Breast epithelium (tissue), 4 donors: ENCODE data around the gene TREML4. TPM values are rescaled to one million over a fixed set of nuclear protein-coding genes. Genes with fewer than 3 reads are reported as not detected.

Experiments used
- DNase-seq, 2 donors: peaks; one replicate each; pipeline ENCODE4 v3.0.0-alpha.2; 2019; ENCODE audit warnings: low spot score in 2 of 2
- H3K27ac ChIP-seq, 2 donors: fragments of 200-600 bp; sonication (generic) in 1 of 2; one replicate each; pipeline ENCODE4 v1.5.1; 2016 to 2019; ENCODE audit warnings: mild to moderate bottlenecking in 1 of 2
- H3K27me3 ChIP-seq, 2 donors: fragments of 200-600 bp; sonication (generic) in 1 of 2; one replicate each; pipeline versions ENCODE4 v1.5.1 to v1.6.0; 2017 to 2019; ENCODE audit warnings: control low read depth in 1 of 2, mild to moderate bottlenecking in 1 of 2
- H3K36me3 ChIP-seq: fragments of 200-600 bp; one replicate; pipeline ENCODE4 v1.5.1; 2019
- H3K4me1 ChIP-seq, 2 donors: fragments of 200-600 bp; sonication (generic); one replicate each; pipeline ENCODE4 v1.5.1; 2016 to 2019; ENCODE audit warnings: control low read depth in 1 of 2
- H3K4me3 ChIP-seq, 3 donors: fragments of 200-600 bp; sonication (generic); 1 replicate in 2 of 3; 2 replicates in 1 of 3; pipeline ENCODE4 v1.5.1; 2016 to 2019; ENCODE audit warnings: mild to moderate bottlenecking in 3 of 3, moderate library complexity in 2 of 3
- H3K9me3 ChIP-seq, 2 donors: fragments of 200-600 bp; sonication (generic) in 1 of 2; one replicate each; pipeline ENCODE4 v1.5.1; 2016 to 2019; ENCODE audit warnings: control low read depth in 1 of 2
- POLR2A ChIP-seq: fragments of 450-650 bp; IDR thresholded peaks from one replicate; pipeline ENCODE4 v1.6.1; 2016; ENCODE audit warnings: antibody characterized with exemption, mild to moderate bottlenecking, moderate library complexity
- POLR2AphosphoS5 ChIP-seq, 3 donors: sonication (generic); formaldehyde crosslinking; IDR thresholded peaks; one replicate each; pipeline ENCODE4 v1.6.1; 2017; ENCODE audit warnings: antibody characterized with exemption in 3 of 3
- intact Hi-C: fragments of 100-400 bp; cut with DNase I; formaldehyde crosslinking; loops from one replicate; pipeline ENCODE4 v1.15.1; 2023; ENCODE audit warnings: low total_unique reads
- total RNA-seq, 3 donors: library from RNA; depleted of rRNA; stranded (reverse); fragments of >200 nt; gene quantifications; one replicate each; pipeline ENCODE4 v1.1.0, GENCODE V29; 2016
- TF ChIP-seq, protein P1 (sequence below), 3 donors: fragments of 450-650 bp; IDR thresholded peaks; one replicate each; pipeline ENCODE4 v1.5.1; 2016 to 2017; ENCODE audit warnings: antibody characterized with exemption in 3 of 3, mild to moderate bottlenecking in 3 of 3, moderate library complexity in 3 of 3

Gene TREML4
- total RNA-seq, 3 donors from 2014 or later: not detected

DNA sequence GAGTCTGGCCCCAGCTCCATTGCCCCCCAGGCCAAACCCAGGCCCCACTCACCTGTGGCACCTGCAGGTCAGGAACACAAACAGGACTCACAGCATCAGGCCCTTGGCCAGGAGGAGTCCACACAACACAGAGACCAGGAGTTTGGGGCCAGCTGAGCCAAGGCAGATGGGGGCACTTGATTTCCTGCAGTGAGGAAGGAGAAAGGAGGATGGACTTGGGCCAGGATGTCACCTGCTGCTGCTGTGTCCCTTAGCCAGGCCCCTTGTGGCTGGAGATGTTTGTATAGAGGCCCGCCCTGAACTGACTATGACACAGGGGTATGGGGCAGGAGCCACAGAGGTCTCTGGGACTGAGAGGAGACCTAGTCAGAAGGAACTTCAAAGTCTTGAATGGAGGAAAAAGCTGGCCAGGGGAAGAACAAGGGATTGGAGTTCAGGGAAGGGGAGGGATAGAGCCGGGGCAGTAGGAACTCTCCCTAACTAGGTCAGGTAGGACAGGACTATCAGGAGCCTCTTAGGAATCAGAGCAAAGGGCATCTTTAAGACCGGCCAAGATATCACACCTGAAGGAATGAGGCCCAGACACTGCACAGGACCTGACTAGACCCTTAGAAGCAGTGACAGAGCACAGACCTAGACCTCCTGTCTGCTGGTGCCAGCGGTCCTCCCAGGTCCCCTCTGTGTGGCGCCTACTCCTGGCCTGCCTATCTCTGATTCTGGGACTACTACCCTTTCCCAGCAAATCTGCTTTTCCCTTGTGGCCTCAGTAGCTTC, 18.4 kb upstream of the TREML4 start:
- H3K27me3 ChIP-seq: no peaks in the 10 kb centered on the region
- H3K4me1 ChIP-seq: no peaks in the 10 kb centered on the region
- H3K9me3 ChIP-seq: peaks cover 3 to 8% of the 10 kb centered on the region in 2 donors
- TF ChIP-seq POLR2AphosphoS5 (IDR thresholded peaks at IDR 0.05) (no peak), POLR2A (no peak)
- TF ChIP-seq, protein P1, sequence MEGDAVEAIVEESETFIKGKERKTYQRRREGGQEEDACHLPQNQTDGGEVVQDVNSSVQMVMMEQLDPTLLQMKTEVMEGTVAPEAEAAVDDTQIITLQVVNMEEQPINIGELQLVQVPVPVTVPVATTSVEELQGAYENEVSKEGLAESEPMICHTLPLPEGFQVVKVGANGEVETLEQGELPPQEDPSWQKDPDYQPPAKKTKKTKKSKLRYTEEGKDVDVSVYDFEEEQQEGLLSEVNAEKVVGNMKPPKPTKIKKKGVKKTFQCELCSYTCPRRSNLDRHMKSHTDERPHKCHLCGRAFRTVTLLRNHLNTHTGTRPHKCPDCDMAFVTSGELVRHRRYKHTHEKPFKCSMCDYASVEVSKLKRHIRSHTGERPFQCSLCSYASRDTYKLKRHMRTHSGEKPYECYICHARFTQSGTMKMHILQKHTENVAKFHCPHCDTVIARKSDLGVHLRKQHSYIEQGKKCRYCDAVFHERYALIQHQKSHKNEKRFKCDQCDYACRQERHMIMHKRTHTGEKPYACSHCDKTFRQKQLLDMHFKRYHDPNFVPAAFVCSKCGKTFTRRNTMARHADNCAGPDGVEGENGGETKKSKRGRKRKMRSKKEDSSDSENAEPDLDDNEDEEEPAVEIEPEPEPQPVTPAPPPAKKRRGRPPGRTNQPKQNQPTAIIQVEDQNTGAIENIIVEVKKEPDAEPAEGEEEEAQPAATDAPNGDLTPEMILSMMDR (IDR thresholded peaks at IDR 0.05): no peak
- intact Hi-C loops: no loop called here
- H3K4me3 ChIP-seq: no peak overlapping the region
- no peak for DNase-seq
- no peaks in the 10 kb centered on the region for H3K36me3 ChIP-seq
- no peak overlapping the region for H3K27ac ChIP-seq

DNA sequence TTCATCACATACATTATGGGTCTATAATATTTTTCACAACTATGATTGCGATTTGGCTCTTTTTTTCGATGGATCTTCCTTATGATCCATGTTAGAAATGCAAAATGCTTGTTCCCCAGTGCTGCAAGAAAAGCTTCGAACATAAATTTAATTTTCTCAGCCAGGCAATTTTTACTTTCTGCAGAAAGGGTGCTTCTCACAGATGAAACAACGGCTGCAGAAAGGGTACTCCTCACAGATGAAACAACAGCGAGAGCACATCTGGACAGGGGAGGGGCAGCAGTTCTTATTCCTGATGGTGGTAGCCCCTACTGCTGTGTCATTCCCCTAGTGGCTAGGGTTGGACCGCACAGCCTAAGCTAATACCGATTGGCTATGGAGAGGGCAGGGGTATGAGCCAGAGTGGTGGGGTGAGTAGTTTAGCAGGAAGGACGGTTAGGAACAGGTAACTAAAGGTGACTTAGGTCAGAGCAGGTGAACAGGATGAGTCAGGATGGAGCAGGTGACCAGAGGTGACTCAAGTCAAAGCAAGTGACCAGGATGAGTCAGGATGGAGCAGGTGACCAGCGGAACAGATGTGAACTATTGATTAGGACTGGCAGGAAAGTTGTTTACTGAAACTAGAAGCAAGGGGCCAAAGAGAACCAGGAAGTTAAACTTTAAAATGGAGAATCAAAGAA, 13.4 kb upstream of the TREML4 start:
- Histone ChIP-seq H3K27ac (no peak overlapping the region), H3K4me1 (no peaks in the 10 kb centered on the region), H3K36me3 (no peaks in the 10 kb centered on the region), H3K27me3 (no peaks in the 10 kb centered on the region), H3K4me3 (no peak overlapping the region), H3K9me3 (peaks cover 3 to 9% of the 10 kb centered on the region in 2 donors)
- DNase-seq: no peak
- TF ChIP-seq, protein P1 (IDR thresholded peaks at IDR 0.05): no peak
- intact Hi-C loops: no loop called here

DNA sequence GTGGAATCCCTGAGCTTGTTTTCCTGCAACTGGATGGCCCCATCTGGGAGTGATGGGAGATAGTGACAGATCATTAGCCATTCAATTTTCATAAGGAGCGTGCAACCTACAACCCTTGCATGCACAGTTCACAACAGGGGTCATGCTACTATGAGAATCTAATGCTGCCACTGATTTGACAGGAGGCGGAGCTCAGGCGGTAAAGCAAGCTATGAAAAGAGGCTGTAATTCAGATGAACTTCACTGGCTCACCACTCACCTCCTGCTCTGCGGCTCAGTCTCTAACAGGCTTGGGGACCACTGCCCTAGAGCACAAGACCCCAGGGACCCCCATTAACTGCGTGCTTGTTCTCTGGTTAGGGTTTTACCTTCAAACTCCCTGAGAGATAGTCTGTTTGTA, 12.4 kb upstream of the TREML4 start:
- Histone ChIP-seq H3K4me1 (no peaks in the 10 kb centered on the region), H3K9me3 (peaks cover 3 to 13% of the 10 kb centered on the region in 2 donors), H3K27ac (no peak overlapping the region), H3K36me3 (no peaks in the 10 kb centered on the region), H3K27me3 (no peaks in the 10 kb centered on the region), H3K4me3 (no peak overlapping the region)
- TF ChIP-seq, protein P1 (IDR thresholded peaks at IDR 0.05): no peak
- TF ChIP-seq POLR2A (no peak), POLR2AphosphoS5 (IDR thresholded peaks at IDR 0.05) (no peak)
- intact Hi-C loops: no loop called here
- DNase-seq: no peak

DNA sequence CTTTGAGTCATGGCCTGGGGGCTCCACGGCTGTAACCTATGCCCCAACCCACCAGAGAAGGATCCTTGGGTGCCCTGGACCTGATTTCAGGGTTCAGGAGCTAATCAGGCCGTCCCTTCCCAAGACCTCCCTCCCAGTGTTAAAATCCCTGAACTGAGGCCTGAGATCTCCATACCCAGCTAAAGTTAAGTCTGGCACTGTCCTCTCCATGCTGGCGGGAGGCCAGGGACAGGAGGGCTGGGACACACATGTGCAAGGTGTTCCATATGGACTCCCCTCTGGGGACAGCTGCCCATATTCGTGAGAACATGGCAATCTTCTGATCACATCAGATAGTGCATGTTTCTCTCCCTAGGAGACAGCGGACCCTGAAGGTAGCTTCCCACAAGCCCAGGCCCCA, 11.5 kb upstream of the TREML4 start:
- DNase-seq: no peak
- H3K27ac ChIP-seq: no peak overlapping the region
- H3K9me3 ChIP-seq: peaks cover 3 to 13% of the 10 kb centered on the region in 2 donors
- no peaks in the 10 kb centered on the region for H3K36me3 ChIP-seq
- no peak overlapping the region for H3K4me3 ChIP-seq
- intact Hi-C loops: no loop called here
- H3K4me1 ChIP-seq: no peaks in the 10 kb centered on the region
- no peaks in the 10 kb centered on the region for H3K27me3 ChIP-seq
- TF ChIP-seq, protein P1 (IDR thresholded peaks at IDR 0.05): no peak
- TF ChIP-seq POLR2AphosphoS5 (IDR thresholded peaks at IDR 0.05): no peak

DNA sequence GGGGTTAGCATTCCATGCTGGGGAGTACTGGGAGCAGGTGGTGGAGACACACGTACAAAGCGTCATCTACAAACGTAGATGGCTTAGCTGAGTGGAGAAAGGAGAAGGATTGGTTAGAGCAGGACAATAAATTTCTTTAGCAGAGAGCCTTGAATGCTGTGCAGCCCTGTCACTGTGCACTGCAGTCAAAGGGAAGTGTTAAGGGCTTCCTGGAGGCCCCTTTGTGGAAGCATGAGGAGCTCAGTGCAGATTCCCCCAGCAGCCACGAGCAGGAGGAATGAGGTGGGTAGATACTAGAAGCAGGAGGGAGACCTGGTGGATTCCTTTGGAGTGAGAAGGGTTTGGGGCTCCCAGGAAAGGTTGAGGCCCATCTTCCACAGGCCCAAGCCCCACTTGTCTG, 6.1 kb upstream of the TREML4 start:
- Histone ChIP-seq H3K4me3 (no peak overlapping the region), H3K9me3 (peaks cover 0 to 4% of the 10 kb centered on the region in 2 donors), H3K36me3 (no peaks in the 10 kb centered on the region), H3K4me1 (no peaks in the 10 kb centered on the region), H3K27ac (no peak overlapping the region), H3K27me3 (no peaks in the 10 kb centered on the region)
- no peak for DNase-seq
- intact Hi-C loops: no loop called here
- no peak for TF ChIP-seq POLR2AphosphoS5 (IDR thresholded peaks at IDR 0.05)
- TF ChIP-seq, protein P1 (IDR thresholded peaks at IDR 0.05): no peak
- no peak for TF ChIP-seq POLR2A
